Left renal cortex interstitium (tissue), 4 donors: Measurements from ENCODE around the gene NFE2L3. TPM values are rescaled to one million over a fixed set of nuclear protein-coding genes. Genes with fewer than 3 reads are reported as not detected.
"Not testable (repeated sequence)": the region's sequence is repeated elsewhere in the genome, so short reads cannot be mapped to it uniquely, and the experiment has no call there.

Source experiments
- DNase-seq, 4 donors: peaks; one replicate each; pipeline ENCODE4 v3.0.0-alpha.2; 2013; ENCODE audit warnings: low read depth in 4 of 4, low spot score in 2 of 4, missing footprints in 1 of 4
- polyA plus RNA-seq, 4 donors: library from polyadenylated mRNA; unstranded; fragments of 120-200 nt; gene quantifications; one replicate each; pipeline ENCODE4 v1.2.1, GENCODE V29; 2013; ENCODE audit not compliant: insufficient read length in 4 of 4

Gene NFE2L3
- polyA plus RNA-seq, 4 donors, result 24.2 to 43.9 (median 36.5) TPM

DNA sequence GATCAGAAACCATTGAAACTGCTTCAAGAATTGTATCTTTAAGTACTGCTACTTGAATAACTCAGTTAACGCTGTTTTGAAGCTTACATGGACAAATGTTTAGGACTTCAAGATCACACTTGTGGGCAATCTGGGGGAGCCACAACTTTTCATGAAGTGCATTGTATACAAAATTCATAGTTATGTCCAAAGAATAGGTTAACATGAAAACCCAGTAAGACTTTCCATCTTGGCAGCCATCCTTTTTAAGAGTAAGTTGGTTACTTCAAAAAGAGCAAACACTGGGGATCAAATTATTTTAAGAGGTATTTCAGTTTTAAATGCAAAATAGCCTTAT lies 33.8 kb downstream of the NFE2L3 start:
- DNase-seq, result no peak

DNA sequence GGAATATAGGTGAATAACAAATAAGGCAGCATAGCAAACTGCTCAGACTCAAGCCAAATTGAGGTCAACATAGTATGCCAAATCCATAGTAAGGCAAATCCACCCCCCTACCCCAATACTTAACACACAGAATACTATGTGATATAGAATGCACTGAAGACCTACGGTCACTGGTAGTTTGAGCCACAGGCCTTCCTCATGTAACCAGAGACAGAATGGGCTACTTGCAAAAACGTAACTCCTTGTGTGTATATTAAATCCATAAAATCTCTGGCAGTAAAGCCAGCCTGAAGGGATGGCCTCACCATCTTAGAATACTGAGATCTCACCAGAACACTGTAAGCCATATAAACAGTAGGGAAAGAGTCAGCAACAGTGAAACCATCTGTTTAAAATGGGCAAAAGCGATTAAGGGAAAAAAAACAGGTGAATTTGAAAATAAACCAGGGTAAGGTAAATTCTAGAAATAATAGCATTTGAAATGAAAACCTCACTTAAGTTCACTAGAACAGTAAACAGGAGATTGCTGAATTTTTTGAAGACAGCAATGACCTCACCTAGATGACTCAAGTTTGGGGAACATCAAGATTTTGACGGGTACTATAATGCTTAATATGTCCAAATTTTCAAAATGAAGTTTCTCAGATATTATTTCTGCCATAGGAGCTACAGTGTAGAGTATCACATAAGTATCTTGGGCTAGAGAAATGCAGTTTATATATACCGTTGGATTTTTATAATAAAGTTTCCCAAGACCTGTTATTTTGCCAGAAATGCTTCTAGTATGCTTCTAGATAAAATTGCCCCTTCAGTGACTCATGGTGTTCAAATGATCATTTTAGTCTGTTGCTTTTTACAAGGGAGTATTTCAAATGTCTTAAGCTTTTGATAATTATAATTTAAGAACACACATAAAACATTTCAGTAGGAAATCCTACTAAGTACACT lies 34.6 kb downstream of the NFE2L3 start:
- DNase-seq, result no peak

GRCh38 chr7:26187380-26188205 lies 35.6 kb downstream of the NFE2L3 start:
- no peak for DNase-seq

DNA sequence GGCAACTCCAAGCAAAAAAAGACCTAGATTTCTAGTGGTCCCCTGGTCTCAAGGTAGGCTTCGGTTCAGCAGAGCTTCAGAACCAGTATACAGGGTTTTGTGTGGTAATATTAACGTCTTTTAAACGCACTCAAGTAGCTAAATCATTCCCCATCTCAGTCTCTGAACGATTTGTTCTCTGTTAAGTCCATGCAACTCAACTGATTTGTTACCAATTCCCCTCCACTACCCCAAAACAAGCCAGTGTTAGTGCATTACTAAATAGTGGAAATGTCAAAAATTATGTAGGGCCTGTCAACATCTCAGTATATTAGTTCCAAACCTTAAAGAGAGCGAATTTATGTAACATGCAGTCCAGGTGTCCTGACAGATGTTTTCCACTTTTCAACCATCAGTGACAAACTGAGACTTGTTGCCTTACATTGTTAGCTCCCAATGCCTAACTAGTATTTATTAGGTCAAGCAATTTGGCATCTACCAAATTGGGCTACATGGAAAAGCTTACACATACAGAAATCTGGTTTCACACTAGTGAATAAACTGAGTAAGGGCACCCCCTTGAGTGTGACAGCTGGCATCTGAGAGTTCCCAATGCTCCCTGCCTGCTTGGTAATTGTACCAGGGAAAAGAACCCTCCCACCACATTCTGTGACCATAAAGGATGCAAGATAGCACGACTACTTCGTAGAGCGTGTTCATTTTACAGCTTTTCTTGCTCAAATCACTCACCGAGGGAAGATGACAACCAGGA lies 36.4 kb downstream of the NFE2L3 start:
- no peak for DNase-seq

DNA sequence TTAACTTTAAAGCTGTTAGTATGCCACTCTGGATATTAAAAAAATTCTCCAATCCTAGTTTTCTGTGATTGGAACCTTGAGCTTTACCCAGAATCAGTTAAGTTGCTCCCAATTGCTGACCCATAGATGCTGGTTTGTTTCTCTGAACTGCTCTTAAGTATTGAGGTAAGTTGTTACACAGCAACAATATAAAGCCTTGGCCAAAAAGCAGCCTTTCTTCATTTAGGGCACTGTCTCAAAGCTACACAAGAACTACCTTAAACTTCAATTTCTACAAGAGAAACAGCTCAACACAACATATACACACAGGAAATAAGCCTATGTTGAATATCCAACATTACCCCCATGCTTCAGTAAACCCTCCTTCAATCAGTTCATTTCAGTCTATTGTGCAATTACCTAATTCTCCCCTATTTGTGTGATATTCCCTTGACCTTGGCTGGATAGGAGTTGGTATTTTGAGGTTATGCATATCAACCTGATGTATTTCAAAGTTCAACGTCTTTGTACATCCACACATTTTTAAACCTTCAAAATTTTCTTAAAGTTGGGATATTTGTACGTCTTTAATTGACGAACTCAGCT lies 37.1 kb downstream of the NFE2L3 start:
- DNase-seq, result no peak

DNA sequence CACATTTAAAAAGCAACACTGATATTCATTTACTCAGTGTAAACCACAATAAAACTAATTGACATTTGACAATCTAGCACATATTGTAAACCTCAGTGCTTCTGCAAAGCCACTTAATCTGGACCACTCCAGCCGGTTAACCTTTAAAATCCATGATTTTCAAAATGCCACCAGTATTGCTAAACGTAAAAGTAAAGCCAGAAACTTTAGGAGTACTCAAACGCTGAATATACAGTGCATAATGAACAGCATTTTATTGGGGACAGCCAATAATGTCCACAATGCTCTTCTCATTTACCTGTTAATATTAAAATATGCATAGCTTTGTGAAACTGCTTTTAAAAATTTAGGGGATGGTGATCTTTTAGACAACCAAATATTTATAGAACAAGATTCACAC lies 37.7 kb downstream of the NFE2L3 start:
- DNase-seq, result no peak

DNA sequence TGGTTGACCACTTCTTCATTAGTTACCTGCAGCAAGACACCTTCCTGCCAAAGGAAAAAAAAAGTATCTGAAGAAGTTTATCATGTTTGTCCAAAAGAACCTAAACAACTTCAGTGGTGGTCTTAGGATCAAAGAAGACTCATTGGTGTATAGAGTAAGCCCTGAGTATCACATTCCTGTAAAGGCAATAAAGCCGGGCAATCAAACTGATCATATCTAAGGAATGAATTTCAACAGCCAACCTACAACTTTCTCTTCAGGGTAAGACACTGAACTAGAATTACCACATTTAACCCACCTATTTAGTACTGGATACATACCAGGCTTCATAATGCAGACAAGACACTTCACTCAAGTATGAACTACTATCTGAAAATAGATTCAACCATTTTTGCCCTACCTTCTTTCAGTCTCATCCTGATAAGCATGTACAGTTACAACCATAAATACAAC lies 38.4 kb downstream of the NFE2L3 start:
- DNase-seq, result no peak

DNA sequence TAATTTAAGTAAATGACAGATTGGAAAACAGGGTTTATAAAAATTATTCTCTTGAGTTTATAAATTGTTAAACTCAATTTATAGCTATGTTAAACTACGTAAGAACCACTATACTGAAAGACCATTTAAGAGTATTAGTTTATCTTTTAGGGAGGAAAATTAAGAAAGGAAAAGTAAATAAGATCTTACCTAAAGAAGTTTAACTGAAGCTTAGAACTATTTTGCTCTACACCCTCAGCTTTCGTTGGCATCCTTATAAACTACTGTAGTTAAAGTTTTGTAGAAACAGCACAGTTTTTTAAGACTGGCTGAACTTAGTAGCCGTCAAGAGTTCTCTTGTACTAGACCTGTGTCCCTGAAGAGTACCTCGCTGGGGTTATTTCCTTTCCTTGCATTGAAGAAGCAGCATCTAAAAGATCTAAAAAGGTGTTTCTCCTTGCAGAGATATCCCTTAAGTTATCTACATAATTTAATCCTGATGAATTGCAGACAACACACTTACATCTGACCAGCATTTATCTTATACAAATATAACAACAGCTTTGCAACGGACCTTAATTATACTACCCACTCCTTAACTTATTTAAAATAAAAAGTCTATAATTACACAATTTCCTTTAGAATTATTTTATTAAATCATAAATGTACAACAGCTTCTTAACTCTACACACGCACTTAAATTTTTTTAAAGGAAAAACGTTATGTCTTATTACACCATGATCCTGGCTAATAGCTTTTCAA lies 39.4 kb downstream of the NFE2L3 start:
- DNase-seq, result no peak

GRCh38 chr7:26191974-26192479 lies 40.0 kb downstream of the NFE2L3 start:
- no peak for DNase-seq

DNA sequence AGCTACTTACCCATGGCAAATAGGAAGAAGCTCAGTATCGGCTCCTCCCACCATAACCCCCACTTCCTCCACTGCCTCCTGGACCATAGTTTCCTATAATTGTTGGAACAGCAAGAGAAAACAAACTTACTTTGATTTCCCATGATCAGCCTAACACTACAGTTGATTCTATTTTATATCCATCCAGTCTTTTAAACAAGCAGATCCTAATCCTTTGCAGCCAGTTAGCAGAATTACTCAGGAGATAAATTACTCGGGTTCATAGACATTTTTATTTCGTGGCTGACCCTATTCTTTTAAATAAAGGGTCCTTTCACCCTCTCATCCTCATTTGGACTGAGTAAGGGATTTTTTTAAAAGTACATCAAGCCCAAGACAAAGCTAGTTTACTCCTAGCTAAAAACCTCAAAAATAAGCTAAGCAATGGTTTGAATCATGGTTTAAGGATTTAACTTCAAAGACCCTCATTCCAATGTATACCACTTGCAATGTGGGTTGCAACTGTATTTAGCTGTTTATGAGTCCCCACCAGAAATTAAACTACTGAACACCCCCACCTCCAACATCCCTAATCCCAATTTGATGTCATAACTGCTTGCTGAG lies 40.6 kb downstream of the NFE2L3 start:
- DNase-seq, result no peak

DNA sequence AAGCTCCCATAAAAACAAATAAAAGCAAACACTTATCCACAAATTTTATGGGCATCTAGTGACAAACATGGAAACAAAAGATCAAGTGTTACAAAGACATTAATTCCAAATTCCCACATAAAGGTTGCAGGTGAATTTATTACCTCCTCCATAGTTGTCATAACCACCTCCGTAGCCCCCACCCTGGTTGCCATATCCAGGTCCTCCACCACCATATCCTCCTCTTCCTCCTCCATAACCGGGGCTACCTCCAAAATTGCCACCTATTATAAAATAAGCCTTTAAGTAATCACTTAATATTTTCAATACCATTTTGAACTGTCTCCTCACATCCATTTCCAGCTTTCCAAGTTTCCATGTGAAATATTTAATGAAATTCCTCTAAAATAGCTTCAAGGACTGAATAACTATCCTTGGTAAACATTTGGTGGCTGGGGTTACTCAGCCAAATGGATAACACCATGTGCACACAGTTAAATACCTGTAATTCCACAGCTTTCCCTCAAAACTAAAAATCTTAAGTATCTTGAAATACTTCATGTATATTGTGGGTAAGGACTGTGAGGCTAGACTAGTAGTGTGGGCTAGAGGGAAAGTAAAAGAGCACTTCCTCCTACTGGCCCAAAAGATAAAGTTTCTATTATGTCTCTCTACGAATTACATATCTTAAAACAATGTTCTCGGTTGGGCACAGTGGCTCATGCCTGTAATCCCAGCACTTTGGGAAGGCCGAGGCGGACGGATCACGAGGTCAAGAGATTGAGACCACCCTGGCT lies 41.6 kb downstream of the NFE2L3 start:
- no peak for DNase-seq

GRCh38 chr7:26194764-26195163 lies 42.8 kb downstream of the NFE2L3 start:
- DNase-seq, result not testable (repeated sequence)

DNA sequence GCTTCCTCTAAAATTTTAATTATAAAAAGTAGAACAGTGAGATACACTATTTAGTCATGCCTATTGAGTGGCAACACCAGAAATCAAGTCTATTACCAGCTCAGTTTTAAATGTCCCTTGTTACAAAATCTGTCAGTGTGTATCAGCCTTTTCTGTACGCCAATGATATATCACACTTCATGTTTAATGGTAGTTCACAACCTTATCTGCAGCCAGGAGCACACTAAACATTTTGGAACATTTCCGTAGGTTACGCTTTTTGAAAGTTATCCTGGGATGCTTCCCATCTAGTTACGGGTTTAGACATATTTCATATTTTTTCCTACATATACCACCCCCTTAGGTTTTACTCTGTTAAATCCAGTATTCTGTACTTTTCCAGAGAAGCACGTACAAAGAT lies 43.2 kb downstream of the NFE2L3 start:
- DNase-seq, result no peak

DNA sequence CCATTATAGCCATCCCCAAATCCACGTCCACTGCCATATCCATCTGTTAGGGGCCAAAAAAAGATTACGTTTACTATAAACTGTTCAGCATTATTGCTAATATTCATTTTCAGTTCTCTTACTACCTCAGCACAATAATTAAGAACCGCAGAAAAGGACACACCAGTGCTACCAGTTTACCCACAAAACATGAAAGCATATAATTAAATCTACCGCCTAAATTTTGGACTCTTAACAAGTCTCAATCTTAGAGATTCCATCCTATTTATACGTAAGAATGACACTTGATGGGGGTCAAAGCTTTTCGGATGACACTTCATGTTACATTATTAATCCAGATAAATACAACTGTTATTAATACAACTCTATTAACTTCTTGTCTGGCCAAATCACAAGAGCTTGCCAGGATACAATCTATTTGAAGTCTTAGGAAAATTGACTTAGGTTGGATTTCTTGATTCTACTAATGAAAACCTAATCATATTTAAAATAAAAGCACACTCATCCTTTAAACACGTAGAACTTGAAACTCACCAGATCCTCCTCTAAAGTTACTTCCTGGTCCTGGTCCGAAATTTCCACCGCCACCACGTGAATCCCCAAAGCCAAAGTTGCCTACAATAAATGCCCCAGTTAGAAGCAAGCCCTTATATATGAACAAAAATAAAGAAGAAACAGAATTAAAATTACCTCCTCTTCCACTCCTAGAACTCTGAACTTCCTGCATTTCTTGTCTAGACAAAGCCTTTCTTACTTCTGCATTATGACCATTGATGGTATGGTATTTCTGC lies 44.1 kb downstream of the NFE2L3 start:
- DNase-seq, result no peak

- no peak for DNase-seq
These were observed 45.4 kb downstream of the NFE2L3 start for GRCh38 chr7:26197153-26198115.

DNA sequence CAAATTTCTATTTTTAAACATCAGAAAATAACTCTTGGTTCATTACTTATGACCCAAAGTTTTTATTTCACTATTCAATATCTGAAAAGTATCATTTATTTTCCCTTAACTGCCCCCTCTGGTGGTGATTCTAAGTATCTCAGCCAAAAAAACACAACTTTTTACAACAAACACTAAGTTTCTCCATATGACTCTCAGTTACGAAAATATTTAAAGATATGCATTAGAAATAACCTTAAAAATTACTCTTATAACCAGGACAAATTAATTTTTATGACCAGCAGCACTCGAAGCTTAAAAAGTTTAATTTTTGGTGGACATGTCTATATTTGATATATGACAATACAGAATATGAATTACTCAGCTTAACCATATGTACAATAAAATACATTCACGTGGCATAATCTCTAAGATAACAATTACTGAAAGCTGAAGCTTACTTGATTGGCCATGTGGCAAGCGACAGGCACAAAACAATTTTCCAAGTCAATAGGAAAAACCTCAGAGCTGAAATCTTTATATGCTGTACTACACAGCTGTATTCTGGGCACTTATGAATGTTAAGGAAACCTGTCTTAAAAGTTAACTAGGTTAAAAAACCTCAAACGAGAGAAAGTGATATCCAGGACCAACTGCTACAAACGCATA lies 46.3 kb downstream of the NFE2L3 start:
- DNase-seq, result peak in 2 of 4 donors; percentile 52 to 68
